Islet precursor cell (in vitro differentiated cells): ENCODE results near the gene TRNP1.
"Not testable (repeated sequence)": the region's sequence is repeated elsewhere in the genome, so short reads cannot be mapped to it uniquely, and the experiment has no call there.

Experiments used
- DNase-seq: peaks from one replicate; pipeline ENCODE4 v3.0.0-alpha.2; 2018

The TRNP1 gene

GRCh38 chr1:26993237-26994019, at the start of gene TRNP1:
TRNP1 (plus strand) TSS chr1:26993692; CDS start chr1:26993787, 95 bp downstream.
- peak; percentile 95 for DNase-seq

GRCh38 chr1:26945138-26945537, 48.4 kb upstream of the TRNP1 start:
- DNase-seq: no peak

GRCh38 chr1:26945728-26946127, 47.8 kb upstream of the TRNP1 start:
- no peak for DNase-seq

- DNase-seq: no peak
These were observed 47.2 kb upstream of the TRNP1 start for GRCh38 chr1:26946270-26946669.

- DNase-seq: not testable (repeated sequence)
These were observed 44.8 kb upstream of the TRNP1 start for GRCh38 chr1:26948725-26949057.

GRCh38 chr1:26949266-26949925, 44.1 kb upstream of the TRNP1 start:
- no peak for DNase-seq

- DNase-seq: no peak
These were observed 43.6 kb upstream of the TRNP1 start for GRCh38 chr1:26949926-26950319.

- no peak for DNase-seq
These were observed 42.9 kb upstream of the TRNP1 start for GRCh38 chr1:26950602-26951001.

GRCh38 chr1:26951216-26951615, 42.3 kb upstream of the TRNP1 start:
- DNase-seq: no peak

- no peak for DNase-seq
These were observed 41.5 kb upstream of the TRNP1 start for GRCh38 chr1:26951821-26952497.

GRCh38 chr1:26953374-26953773, 40.1 kb upstream of the TRNP1 start:
- no peak for DNase-seq

GRCh38 chr1:26956321-26956720, 37.2 kb upstream of the TRNP1 start:
- no peak for DNase-seq

- no peak for DNase-seq
These were observed 36.2 kb upstream of the TRNP1 start for GRCh38 chr1:26957306-26957705.

- DNase-seq: no peak
These were observed 34.2 kb upstream of the TRNP1 start for GRCh38 chr1:26959270-26959669.

- peak; percentile 88 for DNase-seq
These were observed 33.5 kb upstream of the TRNP1 start, which contains the start of gene KDF1 for GRCh38 chr1:26959722-26960624. KDF1 (minus strand) TSS chr1:26960468; CDS start chr1:26952380, 8,088 bp downstream.

- DNase-seq: no peak
These were observed 32.9 kb upstream of the TRNP1 start for GRCh38 chr1:26960625-26960966.

GRCh38 chr1:26961826-26962225, 31.7 kb upstream of the TRNP1 start:
- no peak for DNase-seq

- no peak for DNase-seq
These were observed 28.3 kb upstream of the TRNP1 start for GRCh38 chr1:26965213-26965612.

GRCh38 chr1:26965628-26966027, 27.9 kb upstream of the TRNP1 start:
- DNase-seq: no peak

GRCh38 chr1:26970810-26971209, 22.7 kb upstream of the TRNP1 start:
- no peak for DNase-seq

- no peak for DNase-seq
These were observed 21.9 kb upstream of the TRNP1 start for GRCh38 chr1:26971590-26971989.

- DNase-seq: no peak
These were observed 21.1 kb upstream of the TRNP1 start for GRCh38 chr1:26972390-26972789.

- DNase-seq: no peak
These were observed 20.7 kb upstream of the TRNP1 start for GRCh38 chr1:26972821-26973220.
